ENCODE measurements around the gene CSTPP1. TPM values are rescaled to one million over a fixed set of nuclear protein-coding genes. Genes with fewer than 3 reads are reported as not detected.
"Not testable (repeated sequence)": the region's sequence is repeated elsewhere in the genome, so short reads cannot be mapped to it uniquely, and the experiment has no call there.

CSTPP1 gene
- total RNA-seq, 6 experiments from 2014 or later, result 19.4 to 29.2 (median 27.1) TPM

DNA sequence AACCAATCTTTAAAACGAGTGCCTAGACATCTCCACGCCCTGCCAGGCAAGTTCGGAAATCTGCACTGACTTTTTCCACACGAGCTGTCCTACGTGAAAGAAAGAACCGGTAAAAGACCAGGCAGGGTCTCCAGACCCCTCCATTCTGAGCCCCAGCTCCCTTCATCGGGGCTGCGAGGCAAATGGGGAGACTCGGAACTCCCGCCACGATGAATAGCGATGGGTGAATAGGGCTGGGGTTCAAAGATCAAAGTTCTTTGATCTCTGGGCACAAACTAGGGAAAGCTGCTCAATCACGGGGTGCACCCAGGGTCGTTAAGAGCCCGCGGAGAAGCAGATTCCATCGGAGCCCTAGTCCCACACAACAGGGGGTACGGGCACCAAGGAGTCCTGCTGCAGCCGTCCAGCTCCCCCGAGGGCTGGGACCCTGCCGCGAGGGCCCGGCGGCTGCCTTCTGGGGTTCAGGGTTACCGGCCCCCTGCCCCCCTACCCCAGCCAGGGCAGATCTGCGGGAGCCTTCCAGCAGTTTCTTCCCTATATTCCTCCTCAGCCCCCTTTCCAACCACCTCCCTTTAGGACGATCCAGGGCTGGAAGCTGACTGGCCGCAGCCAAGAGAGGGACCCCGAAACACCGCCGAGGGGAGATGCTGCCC is 19.3 kb upstream of the CSTPP1 start:
- H3K4me3 Mint-ChIP-seq, result peak overlapping the region; percentile 91
- H3K36me3 Mint-ChIP-seq (ENCODE audit: low read depth), result no peaks in the 10 kb centered on the region
- peaks cover 72% of the 10 kb centered on the region for H3K4me1 Mint-ChIP-seq (ENCODE audit: low read depth)
- H3K27ac Mint-ChIP-seq, result peak overlapping the region; percentile 74
- no peak for TF ChIP-seq CTCF (IDR thresholded peaks at IDR 0.05)
- DNase-seq, result no peak
- peaks cover 20% of the 10 kb centered on the region for H3K27me3 Mint-ChIP-seq (ENCODE audit: insufficient read depth)
- no peaks in the 10 kb centered on the region for H3K9me3 Mint-ChIP-seq

DNA sequence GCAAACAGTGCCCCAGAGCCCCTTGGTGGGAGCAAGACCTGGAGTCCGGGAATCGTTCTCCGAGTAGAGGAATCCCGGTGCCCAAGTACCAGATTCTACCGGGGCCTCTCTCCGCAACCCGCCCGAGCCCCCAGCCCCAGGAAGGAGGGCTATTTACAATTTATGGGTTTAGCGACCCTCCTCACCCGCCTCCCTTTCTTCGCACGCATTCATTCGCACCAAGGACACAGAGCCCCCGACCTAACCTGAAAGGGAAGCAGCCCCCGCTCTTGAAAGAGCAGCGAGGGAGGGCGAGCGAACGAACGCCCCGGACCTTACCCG is 18.8 kb upstream of the CSTPP1 start:
- no peak for DNase-seq
- no peak for TF ChIP-seq CTCF (IDR thresholded peaks at IDR 0.05)
- H3K9me3 Mint-ChIP-seq, result no peaks in the 10 kb centered on the region
- H3K4me3 Mint-ChIP-seq, result peak overlapping the region; percentile 91
- H3K4me1 Mint-ChIP-seq (ENCODE audit: low read depth), result peaks cover 67% of the 10 kb centered on the region
- peaks cover 20% of the 10 kb centered on the region for H3K27me3 Mint-ChIP-seq (ENCODE audit: insufficient read depth)
- H3K27ac Mint-ChIP-seq, result peak overlapping the region; percentile 57
- H3K36me3 Mint-ChIP-seq (ENCODE audit: low read depth), result no peaks in the 10 kb centered on the region

DNA sequence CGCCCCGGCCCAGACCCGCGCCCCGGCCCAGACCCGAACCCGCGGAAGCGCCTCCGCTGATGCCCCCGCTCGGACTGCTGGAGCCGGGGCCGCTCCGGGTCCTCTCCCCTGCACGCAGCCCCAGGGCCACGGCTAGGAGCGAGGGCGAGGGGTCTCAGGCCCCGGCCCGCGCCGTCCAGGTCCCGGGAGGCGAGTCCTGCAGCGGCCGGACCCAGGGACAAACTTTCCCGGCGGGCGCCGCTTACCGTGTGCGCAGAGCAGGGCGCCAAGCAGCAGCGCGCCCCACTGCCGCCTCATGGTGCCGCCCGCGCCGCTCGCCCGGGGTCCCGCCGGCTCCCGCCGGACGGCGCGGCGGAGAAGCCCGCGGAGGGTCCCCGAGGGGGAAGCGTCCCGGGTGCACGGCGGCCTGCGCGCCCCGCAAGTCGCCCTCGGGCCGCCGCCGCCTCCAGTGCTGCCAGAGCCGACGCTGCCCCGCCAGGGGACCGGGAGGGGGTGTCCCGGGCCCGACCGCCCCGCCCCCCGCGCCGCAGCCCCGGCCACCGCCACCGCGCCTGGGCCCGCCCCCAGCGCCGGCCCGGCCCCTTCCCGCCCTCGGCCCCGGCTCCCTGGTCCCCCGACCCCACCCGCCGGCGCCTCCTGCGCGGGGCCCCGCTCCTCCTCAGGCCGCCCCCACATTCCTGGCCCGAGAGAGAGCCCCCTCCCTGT is 18.3 kb upstream of the CSTPP1 start, which contains the start of gene LRP4:
LRP4 (minus strand) TSS at position 468 of the 705 bp plus-strand sequence; CDS start at position 297, 171 bp downstream.
- Mint-ChIP-seq H3K27ac (peak within 1 kb of the TSS; percentile 91), H3K4me1 (ENCODE audit: low read depth) (peaks cover 62% of the 10 kb centered on the region), H3K4me3 (peak within 1 kb of the TSS; percentile 91), H3K36me3 (ENCODE audit: low read depth) (no peaks in the 10 kb centered on the region), H3K9me3 (no peaks in the 10 kb centered on the region), H3K27me3 (ENCODE audit: insufficient read depth) (peaks cover 18% of the 10 kb centered on the region)
- DNase-seq, result no peak
- no peak for TF ChIP-seq CTCF (IDR thresholded peaks at IDR 0.05)

GRCh38 chr11:46918788-46919513 is 17.6 kb upstream of the CSTPP1 start:
- peak overlapping the region; percentile 91 for H3K27ac Mint-ChIP-seq
- no peaks in the 10 kb centered on the region for H3K9me3 Mint-ChIP-seq
- peaks cover 56% of the 10 kb centered on the region for H3K4me1 Mint-ChIP-seq (ENCODE audit: low read depth)
- H3K4me3 Mint-ChIP-seq, result peak overlapping the region; percentile 80
- DNase-seq, result no peak
- no peak for TF ChIP-seq CTCF (IDR thresholded peaks at IDR 0.05)
- H3K36me3 Mint-ChIP-seq (ENCODE audit: low read depth), result no peaks in the 10 kb centered on the region
- peaks cover 16% of the 10 kb centered on the region for H3K27me3 Mint-ChIP-seq (ENCODE audit: insufficient read depth)

DNA sequence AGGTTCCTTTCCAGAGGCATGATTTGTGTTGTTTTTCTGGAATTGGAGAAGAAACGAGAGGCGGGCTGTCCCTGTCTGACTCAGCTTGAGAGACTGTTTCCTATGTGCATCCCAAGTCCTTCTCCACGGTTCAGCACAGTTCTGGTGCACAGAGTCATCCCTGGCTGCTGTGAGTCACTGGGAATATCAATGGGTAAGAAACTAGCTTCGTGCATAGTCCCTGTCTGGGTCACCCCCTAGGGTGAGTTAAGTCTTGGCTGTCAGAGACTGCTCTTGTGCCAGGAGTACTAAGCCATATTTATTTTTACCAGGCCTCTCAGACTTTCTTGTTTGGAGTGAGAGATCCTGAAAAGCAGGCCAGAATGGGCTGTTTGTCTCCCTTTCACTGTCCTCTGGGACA is 15.8 kb upstream of the CSTPP1 start:
- H3K9me3 Mint-ChIP-seq, result no peaks in the 10 kb centered on the region
- no peak for TF ChIP-seq CTCF (IDR thresholded peaks at IDR 0.05)
- H3K4me3 Mint-ChIP-seq, result peak overlapping the region; percentile 80; the same call in 1 of the 2 replicates
- peaks cover 16% of the 10 kb centered on the region for H3K27me3 Mint-ChIP-seq (ENCODE audit: insufficient read depth)
- peak overlapping the region; percentile 91 for H3K27ac Mint-ChIP-seq
- DNase-seq, result peak; percentile 99
- H3K4me1 Mint-ChIP-seq (ENCODE audit: low read depth), result peaks cover 42% of the 10 kb centered on the region
- no peaks in the 10 kb centered on the region for H3K36me3 Mint-ChIP-seq (ENCODE audit: low read depth)

GRCh38 chr11:46927928-46928327 is 8.6 kb upstream of the CSTPP1 start:
- peaks cover 12% of the 10 kb centered on the region for H3K4me1 Mint-ChIP-seq (ENCODE audit: low read depth)
- not testable (repeated sequence) for DNase-seq

GRCh38 chr11:46928701-46929100 is 7.9 kb upstream of the CSTPP1 start:
- peaks cover 10% of the 10 kb centered on the region for H3K9me3 Mint-ChIP-seq
- not testable (repeated sequence) for H3K27me3 Mint-ChIP-seq (ENCODE audit: insufficient read depth); H3K4me3 Mint-ChIP-seq; DNase-seq; H3K36me3 Mint-ChIP-seq (ENCODE audit: low read depth); H3K27ac Mint-ChIP-seq
- peaks cover 12% of the 10 kb centered on the region for H3K4me1 Mint-ChIP-seq (ENCODE audit: low read depth)

More at GRCh38 chr11:46927928-46928327, 8.6 kb upstream of the CSTPP1 start:
- H3K36me3 Mint-ChIP-seq (ENCODE audit: low read depth); H3K27me3 Mint-ChIP-seq (ENCODE audit: insufficient read depth); H3K4me3 Mint-ChIP-seq; H3K27ac Mint-ChIP-seq: not testable (repeated sequence)
- H3K9me3 Mint-ChIP-seq, result peaks cover 10% of the 10 kb centered on the region
